GM18868 (cell line): Measurements from ENCODE around the gene STARD8.
"Not testable (repeated sequence)": the region's sequence is repeated elsewhere in the genome, so short reads cannot be mapped to it uniquely, and the experiment has no call there.

ENCODE experiments used
- ATAC-seq: cut with Tn5 transposase; IDR thresholded peaks from one replicate; pipeline ENCODE4 v1.9.1; 2021; ENCODE audit warnings: mild to moderate bottlenecking, moderate library complexity; ENCODE audit not compliant: unreplicated experiment

Gene STARD8

DNA sequence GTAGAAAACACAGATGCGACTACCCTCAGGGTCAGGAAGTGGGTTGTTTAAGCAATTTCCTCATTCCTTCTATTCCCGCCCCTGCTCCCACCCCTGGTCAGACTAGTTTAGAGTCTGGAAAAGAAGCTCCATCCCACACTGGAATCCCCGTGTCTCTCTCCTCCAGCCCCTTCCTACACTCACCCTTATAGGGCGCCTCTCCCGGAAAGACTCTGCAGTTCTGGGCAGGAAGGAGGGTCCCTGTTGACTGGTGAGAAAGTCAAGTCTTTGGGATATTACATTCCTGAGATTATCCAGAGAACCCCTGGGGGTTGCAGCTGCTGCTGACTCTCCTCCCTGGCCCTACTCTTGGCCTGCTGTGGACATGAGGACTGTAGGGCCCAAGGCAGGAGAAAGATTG is 11.9 kb downstream of the STARD8 start:
- no peak for ATAC-seq

DNA sequence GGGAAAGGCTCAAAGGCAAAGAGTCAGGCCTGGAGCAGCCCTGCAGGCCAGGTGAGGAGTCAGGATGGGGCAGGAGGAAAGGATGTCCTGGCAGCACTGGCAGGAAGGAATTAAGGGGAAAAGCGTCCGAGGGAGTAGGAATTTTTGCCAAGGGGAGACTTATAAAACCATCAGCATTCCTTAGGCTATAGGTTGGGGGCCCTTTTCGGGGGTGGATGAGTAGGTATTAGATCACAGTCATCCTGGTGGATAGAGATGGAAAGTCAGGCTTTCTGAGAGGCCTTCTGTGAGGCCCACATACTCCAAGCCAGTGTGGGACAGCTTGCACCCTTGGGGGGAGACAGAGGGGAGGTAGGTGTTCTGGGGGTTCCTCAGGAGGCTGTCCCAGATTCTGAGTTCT is 12.3 kb downstream of the STARD8 start:
- no peak for ATAC-seq

DNA sequence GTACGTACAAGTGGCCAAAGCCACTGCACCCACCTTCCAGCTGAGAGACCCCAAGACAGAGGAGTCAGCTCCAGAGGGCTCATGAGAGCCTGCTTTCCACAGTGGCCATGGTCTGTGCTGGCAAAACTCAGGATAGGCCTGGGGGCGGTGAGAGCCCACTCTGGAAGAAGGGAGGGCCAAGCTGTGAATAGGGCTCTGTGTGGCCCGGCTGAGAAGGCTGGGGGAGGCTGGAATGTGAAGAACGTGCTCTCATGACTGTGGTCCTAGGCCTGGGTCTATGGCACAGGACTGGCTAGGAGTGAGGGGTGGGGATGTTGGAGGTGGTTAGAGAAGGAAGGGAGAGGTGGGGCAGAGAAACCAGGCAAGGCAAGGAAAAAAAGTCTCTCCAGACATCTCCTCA is 13.3 kb downstream of the STARD8 start:
- ATAC-seq, result no peak

DNA sequence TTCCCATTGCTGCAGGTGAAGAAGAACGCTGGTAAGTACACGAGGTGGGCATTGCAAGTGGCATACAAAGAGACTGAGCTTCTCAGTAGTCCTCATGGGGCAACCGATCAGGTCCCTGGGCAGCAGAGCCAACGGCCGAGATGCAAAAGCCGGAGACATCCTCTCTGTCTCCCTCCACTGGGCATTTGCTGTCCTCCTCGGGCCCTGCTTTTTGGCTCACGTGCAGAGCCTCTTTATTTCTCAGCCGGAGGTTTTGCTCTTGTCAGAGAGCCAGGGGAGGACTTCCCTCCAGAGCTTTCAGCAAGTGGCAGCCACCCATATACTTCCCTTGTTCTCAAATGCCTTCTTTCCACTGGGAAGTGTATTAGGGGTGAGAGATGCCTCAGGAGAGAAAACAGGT is 18.0 kb downstream of the STARD8 start:
- ATAC-seq, result no peak

DNA sequence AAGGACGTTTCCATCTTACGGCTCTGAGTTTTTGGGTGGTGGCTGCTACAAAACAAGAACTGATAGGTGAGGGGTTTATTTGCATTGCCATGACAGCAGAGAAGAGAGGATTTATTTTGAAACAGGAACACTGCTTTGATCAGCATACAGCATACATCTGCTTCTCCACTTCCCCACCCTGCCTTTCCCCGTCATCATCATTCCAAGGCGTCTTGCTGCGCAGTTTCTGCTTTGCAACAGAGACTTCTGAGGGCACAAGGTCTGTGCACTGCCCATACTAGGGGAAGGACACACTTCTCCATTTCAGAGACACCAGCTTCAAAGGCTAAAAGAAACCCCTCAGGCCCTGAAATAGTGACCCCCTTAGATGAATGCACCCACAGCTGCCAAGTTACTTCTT is 19.1 kb downstream of the STARD8 start:
- no peak for ATAC-seq

DNA sequence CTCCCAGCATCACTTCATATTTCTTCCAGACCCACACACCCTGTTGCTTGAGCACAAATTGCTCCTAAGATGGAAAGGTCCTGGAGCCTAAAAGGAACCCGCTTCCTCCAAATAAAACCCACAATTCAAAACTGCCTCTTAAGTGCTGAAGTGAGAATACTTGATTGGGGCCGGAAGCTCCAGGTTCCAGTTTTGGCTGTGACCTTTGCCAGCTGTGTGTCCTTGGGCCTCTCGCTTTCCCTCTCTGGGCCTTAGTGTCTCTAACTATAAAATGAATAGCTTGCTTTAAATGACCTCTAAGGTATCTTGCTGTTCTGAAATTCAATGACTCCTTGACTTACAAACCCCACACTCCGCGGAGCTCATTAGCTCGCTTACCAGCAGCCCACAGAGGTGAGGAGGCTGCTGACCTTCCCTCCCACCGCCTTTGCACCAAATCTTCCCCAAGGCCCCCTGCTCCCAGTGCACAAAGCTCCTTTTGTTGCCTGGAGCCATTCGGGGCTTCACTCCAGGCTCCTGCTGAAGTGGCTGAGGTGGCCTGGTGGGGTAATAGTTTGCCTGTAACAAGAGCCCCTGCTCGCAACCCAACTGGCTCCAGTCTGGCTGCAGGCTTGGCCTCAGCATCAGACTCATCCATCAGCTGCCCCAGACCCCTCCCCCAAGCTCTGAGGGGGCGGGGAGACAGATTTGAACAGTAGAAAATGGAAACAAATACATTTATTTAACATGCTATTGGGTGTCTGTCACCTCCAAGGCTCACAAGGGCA is 21.8 kb downstream of the STARD8 start:
- ATAC-seq, result no peak

DNA sequence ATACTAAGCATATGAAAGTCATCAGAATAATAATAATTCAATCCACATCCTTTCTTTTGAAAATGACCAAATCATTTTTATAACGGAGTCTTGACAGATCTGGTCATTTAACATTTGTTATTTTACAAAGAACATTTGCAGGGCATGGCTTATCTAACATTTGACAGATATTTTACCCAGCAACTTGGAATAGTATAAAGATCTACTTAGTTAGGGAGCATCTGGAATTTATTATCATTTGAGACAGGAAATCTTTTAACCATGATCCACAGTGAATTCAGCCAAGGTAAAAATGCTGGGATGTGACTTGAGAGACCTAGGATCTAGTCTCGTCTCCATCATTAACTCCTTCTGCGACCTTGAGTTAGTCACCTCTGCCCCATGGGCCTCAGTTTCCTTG is 22.4 kb downstream of the STARD8 start:
- no peak for ATAC-seq

DNA sequence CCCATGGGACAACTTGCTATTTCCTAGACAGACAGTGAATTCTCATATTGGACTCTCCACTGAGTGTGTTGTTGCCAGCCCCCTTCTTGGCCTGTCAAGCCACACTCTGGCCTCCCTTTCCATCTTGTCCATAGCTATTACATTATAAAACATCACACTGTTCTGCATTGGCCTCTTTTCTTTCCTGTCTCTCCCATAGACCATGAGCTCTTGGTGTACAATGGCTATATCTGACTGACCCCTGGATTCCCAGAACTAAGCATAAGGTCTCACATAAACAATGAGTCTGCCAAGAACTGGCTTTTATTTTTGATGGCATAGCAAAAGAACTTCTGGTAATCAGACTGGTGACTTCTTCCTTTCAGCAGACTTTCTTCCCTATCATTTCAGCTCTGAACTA is 23.8 kb downstream of the STARD8 start:
- ATAC-seq, result no peak

DNA sequence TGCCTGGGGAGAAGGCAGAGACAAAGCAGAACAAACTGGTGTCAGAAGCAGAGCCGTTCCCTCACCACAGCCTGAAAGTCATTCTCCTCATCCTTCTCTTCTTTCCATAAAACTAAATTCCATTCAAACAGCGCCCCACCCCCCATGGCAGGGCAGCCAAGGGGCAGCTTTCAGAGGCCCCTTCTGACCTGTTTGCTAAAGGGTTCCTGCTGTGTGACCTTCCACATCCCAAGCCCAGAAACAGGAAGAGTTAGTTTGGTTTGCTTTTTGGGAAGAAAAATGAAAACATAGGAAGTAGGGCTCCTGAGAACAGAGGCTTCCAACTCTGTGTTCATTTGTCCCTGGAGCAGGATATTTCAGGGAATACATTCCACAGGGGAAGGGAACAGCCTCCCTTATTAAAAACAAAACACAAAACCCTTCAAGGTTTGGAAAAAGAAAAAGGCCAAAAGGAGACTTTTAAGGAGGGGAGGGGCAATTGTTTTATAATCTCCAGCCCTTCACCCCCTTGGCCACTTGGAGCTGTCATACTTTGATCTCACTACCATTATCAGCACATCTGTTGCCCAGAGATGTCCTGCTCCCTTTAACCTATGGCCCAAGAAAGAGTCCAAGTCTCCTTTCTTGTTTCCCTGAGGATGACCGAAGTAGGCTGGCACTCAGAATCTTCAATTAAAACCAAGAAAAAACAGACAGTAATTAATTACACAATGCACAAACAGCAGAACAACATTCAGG is 25.3 kb downstream of the STARD8 start:
- ATAC-seq, result no peak

DNA sequence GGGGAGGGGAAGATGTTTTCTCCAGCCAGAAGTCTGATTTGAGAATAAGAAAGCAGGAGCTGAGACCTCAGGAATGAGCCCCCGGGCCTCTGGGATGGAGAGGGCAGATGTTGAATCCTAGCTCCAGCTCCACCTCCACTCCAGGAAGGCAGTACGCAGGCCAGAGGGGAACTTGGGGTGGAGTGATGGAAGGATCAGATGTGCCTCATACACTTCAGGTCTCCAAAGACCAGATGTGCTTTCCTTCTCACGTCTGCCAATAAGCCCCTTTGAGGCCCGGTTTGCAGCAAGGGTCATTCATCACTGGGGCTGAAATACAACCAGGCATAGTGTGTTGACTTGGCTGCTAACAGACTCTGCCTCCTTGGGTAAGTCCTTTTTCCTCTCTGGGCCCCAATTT is 28.1 kb downstream of the STARD8 start:
- no peak for ATAC-seq

DNA sequence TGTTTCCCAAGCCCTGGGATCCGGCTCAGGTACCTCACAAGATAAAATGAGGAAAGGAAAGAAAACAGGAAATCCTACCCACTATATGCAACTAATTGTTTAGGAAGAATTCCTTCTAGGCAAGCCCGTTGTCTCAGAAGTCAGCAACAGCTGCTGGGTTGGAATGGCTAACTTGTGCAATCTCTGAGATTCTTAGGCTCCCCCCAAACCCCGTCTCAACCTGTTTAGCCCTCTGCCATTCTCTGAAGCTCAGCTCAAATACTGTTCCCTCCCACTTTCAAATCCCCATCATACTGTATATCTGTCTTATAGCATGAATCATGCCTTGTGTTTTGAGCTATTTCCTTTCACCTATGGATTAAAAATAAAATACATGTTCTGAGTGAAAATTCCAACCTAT is 28.9 kb downstream of the STARD8 start:
- no peak for ATAC-seq

DNA sequence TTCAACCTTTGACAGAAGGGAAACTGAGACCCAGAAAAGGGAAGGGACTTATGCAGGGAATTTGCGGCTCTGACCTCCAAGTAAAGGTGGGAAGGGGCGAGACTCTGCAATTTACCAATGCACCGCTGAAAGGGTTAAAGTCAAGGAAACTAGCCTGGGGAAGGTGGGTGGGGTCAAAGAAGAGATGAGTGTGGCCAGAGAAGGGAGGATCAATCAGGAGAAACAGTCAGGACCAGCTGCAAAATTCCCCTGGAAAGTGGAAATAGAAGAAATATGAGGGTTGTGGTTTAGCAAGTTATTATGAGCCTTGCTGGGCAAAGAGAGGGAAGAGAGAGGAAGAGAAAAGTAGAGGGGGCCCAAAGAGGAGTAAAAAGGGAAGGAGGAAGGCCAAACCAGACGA is 30.5 kb downstream of the STARD8 start:
- ATAC-seq, result no peak

DNA sequence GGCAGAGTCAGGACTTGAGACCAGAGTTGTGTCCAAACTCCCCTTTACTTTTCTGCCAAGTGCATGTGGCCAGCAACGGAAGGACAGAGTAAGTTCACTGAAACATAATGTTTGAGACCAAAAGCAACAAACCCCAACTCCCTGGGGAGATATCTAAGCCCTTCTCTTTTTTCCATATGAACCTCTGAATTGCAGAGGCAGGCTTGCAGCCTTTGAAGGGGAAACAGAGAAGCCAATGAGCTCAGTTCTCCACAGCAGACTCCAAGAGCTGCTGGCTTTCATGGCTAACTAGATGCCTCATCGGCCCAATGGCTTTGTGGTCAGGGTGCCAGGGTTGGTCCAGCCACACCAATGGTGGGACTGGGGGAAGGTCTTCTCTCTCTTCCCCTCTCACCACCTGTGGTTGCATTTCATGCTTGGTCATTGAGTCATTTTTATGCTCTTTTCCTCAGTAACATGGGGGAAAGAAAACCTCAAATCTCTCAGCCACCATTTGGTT is 34.0 kb downstream of the STARD8 start:
- no peak for ATAC-seq

DNA sequence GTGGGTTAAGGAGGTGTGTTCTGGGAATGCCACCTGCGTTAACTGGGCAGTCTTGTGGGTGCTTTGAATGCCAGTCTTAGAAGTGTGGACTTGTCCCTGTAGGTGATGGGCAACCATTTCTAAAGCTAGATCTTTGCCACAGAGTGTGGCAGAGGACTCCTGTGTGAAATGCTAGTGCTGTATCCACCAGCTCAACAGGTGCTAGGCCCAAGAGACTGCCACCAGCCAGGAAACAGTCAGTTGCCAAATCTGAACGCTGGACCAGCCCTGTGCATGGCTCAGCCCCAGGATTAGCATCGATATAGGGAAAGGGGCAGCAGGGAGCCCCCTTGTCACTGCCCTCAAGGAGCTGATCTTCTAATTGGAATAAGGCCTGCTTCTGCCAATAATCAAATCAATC is 35.3 kb downstream of the STARD8 start:
- no peak for ATAC-seq

DNA sequence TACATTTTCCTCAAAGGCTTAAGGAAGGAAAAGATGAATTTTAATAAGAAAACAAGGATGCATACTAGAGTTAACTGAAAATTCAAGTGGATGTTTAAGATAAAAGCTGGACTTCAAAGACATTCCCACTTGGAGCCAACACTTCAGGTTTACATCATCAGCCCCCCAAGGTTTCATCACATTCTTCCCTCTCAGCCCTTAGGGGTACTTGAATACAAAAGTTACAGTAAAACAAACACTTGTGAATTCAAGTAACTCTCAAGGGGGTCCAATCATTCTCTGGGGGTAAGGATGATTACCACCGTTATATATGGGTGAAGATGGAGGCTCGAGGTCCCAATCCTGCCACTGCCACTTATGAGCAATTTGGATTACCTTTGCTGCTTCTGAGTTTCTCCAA is 36.1 kb downstream of the STARD8 start:
- no peak for ATAC-seq

DNA sequence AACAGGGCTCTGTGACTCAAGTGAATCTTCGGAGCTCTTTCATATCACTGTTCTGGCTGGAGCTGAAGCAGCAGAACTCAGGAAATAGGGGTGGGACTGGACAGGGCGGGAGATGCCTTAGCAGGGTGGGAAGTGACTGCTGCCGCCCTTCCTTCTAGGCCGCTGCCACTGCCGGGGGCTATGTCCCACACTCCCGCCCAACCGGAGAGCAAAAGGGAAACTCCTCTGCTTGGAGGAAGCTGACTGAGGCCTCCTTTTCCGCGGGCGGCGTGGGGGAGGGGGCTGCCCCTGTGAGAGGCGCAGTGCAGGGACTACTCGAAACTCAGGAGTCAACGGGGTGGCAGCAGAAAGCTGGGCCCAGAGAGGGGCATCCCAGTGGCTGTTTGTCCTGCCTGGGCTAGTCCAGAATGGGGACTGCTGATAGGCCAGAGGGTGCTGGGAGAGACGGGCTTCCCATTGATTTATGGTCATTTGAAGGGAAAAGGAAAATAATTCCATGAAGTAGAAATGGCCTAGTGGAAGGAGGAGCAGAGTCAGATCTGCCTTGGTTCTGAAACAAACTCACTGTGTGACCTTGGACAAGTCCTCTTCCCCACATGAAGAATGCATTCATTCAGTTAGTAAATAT is 36.9 kb downstream of the STARD8 start:
- peak; percentile 29 for ATAC-seq

DNA sequence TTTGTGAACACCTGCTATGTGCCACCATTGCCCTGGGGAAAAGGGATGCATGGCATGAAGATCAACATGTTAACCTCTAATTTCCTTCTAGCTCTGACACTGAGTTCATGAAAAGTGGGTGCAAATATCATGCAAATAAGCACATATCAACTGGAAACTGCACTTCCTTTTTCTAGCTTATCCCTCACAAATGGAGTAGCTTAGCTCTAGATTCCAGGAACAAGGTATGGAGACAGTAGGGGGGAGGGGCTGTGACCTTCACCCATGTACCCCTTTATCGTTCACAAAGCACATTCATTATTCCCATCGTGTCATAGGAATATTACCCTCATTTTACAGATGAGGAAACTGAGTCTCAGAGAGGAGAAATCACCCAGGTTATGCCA is 37.4 kb downstream of the STARD8 start:
- ATAC-seq, result no peak

DNA sequence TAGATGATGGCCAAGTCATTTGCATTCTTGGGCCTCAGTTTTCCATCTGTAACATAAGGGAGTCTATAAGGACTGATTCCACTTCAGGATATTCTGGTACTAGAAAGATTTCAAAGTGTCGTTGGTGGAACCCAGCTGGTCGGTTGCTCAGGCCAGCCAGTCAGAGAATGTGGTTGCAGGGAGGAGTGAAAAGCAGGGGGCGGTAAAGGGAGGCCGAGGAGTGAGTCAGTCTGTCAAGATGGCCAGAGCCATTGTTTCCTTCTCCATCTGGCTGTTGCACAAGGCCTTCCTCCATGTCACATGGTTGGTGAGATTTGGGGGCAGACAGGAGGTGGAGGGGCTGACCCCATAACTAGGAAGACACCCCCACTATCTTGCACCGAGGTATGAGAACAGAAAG is 38.2 kb downstream of the STARD8 start:
- ATAC-seq, result no peak

DNA sequence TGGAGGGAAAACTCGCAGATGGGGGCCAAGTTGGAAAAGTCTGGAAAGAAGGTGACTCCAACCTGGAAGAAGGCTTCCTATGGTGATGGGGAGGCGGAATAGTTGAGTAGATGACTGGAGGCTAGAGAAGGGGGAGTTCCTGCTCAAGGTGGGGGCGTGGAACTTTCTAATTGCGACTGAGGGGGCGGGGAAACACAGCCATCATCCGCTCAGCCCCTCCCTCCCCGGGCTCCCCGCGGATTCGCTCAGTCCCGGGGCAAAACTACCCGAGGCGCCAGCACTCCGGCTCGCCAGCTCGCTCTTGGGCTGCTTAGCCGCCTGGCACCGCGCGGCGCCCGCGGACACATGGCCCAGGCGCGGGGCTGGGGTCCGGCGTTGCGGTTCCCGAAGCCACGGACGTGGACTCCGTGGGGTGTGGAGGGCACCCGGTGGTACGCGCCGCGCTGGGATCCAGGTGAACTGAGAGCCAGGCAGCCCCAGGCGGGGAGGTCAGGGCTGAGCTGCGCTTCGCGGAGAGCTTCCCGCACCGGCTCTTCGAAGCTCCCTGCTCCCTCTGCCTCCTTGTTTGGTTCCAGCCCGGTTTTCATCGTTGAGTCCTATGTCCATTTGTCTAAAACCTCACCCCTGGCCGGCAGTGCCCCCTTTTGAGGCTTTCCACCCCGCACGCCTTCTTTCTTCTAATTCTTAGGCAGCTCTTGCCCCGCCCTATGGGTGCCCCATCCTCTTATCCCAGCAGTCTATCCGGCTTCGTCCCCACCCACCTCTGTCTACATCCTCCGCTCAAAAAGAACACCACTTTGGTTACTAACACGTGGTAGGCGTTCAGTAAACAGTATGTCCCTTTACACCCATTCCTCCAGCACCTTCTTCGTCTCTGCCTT is 38.9 kb downstream of the STARD8 start:
- no peak for ATAC-seq

DNA sequence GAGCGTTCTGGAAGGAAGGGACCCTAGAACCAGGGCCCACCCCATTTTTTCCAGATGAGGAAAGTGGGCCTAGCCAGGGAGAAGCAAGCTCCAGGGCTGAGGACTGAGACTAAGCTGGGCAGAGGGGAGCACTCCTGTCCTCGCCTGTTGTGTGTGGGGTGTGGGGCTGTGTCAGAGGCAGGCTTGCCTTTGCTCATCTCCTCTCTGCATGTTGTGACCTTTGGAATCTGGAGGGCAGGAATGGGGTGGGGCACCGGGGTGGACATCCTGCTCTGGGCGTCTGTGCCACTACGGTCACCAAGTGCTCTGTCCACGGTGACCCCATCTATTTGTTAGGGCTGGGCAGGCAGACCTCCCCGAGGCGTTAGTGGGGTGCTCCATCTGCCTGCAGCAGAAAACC is 41.5 kb downstream of the STARD8 start:
- not testable (repeated sequence) for ATAC-seq

DNA sequence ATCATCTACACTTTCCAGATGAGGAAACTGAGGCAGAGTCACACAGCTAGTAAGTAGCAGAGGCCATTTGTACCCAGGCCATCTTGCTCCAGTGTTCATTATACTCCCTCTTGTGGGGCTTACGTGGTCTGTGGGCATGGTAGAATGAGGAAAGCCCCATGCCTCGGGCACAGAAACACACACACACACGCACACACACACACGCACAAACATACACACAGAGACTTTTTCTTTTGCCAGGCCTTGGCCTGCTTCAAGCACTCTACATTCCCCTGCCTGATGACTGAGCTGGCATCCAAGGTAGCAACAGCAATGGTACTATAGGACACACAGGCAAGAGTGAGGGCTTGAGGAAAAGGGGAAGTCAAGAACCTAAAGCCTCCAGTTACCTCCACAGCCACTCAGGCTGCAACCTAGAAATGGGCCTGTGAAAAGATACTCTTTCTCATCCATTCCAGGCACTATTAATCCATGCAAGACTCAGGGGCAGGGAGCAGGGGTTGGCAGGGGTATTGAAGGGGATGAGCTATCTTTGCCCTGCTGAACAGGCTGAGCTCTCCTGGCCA is 43.6 kb downstream of the STARD8 start:
- no peak for ATAC-seq
